ACHN (cell line): ENCODE measurements around the gene SPRR2B.
"Not testable (repeated sequence)": the region's sequence is repeated elsewhere in the genome, so short reads cannot be mapped to it uniquely, and the experiment has no call there.

Experiments
- DNase-seq: peaks from one replicate; pipeline ENCODE4 v3.0.0-alpha.2; 2015
- in situ Hi-C: cut with HindIII; loops from 2 replicates; pipeline ENCODE4 v1.10.0; 2017; ENCODE audit warnings: low sequenced_read_pairs, low pct_ligation_motif_present, low pct_unique_long_range_greater_than_20kb

Gene SPRR2B

GRCh38 chr1:153049211-153049610 lies 22.2 kb downstream of the SPRR2B start:
- no peak for DNase-seq
- in situ Hi-C loops = no loop called here

- DNase-seq = no peak
- in situ Hi-C loops = no loop called here
These were observed 30.3 kb downstream of the SPRR2B start, which contains the start of gene SPRR2D for GRCh38 chr1:153040950-153041631. Gene SPRR2D (minus strand): TSS chr1:153041120. CDS start chr1:153040346, 774 bp downstream.

- in situ Hi-C loops = no loop called here
- DNase-seq = no peak
These were observed 36.2 kb downstream of the SPRR2B start for GRCh38 chr1:153035211-153035610.

- in situ Hi-C loops = no loop called here
- DNase-seq = peak; percentile 75
These were observed 38.6 kb downstream of the SPRR2B start for GRCh38 chr1:153032677-153033308.

GRCh38 chr1:153032073-153032472 lies 39.3 kb downstream of the SPRR2B start:
- DNase-seq = no peak
- in situ Hi-C loops = no loop called here

GRCh38 chr1:153030895-153031294 lies 40.5 kb downstream of the SPRR2B start, which contains the start of gene SPRR1B:
Gene SPRR1B (plus strand): TSS chr1:153031203. CDS start chr1:153032346, 1,143 bp downstream.
- no peak for DNase-seq
- in situ Hi-C loops = no loop called here

GRCh38 chr1:153028766-153029165 lies 42.6 kb downstream of the SPRR2B start:
- in situ Hi-C loops = no loop called here
- DNase-seq = no peak

GRCh38 chr1:153025797-153026196 lies 45.6 kb downstream of the SPRR2B start:
- DNase-seq = no peak
- in situ Hi-C loops = no loop called here

- in situ Hi-C loops = no loop called here
- no peak for DNase-seq
These were observed 47.0 kb downstream of the SPRR2B start for GRCh38 chr1:153024413-153024812.

GRCh38 chr1:153023109-153023508 lies 48.3 kb downstream of the SPRR2B start:
- DNase-seq = no peak

GRCh38 chr1:153022340-153022739 lies 49.1 kb downstream of the SPRR2B start:
- in situ Hi-C loops, DNase-seq: not testable (repeated sequence)

More at GRCh38 chr1:153023109-153023508, 48.3 kb downstream of the SPRR2B start:
- in situ Hi-C loops = no loop called here

GRCh38 chr1:153021829-153022228 lies 49.6 kb downstream of the SPRR2B start:
- DNase-seq, in situ Hi-C loops: not testable (repeated sequence)
